Common myeloid progenitor, CD34-positive (primary cell): ENCODE measurements around the gene LCN6.
A peak's percentile ranks its signal among the peaks of the same experiment; 100 is the strongest.

ENCODE experiments used
- CTCF ChIA-PET: fragments of 350-600 bp; sonication (Branson Sonifier 250); formaldehyde crosslinking; loops from one replicate; lab custom pipeline; 2021; ENCODE audit warnings: antibody characterized with exemption; lab: Charles Lee
- POLR2A ChIA-PET: fragments of 350-600 bp; sonication (Branson Sonifier 250); formaldehyde crosslinking; loops from one replicate; lab custom pipeline; 2021; ENCODE audit warnings: antibody characterized with exemption; lab: Charles Lee
- DNase-seq, 3 donors: peaks; one replicate each; pipeline versions ENCODE4 v3.0.0 to v3.0.0-alpha.2; 2013
- H3K27ac ChIP-seq, 2 experiments: 1 replicate in 1 of 2; 2 replicates in 1 of 2; pipeline ENCODE4 v1.7.0; 2013; ENCODE audit warnings: inconsistent platforms in 2 of 2, low read length in 2 of 2, mild to moderate bottlenecking in 2 of 2, low read depth in 1 of 2, moderate library complexity in 1 of 2; ENCODE audit not compliant: severe bottlenecking in 2 of 2, insufficient read depth in 1 of 2, poor library complexity in 1 of 2
- H3K27me3 ChIP-seq, 5 experiments: replicated peaks in 2 of 5; 1 replicate in 3 of 5; 2 replicates in 2 of 5; pipeline versions ENCODE4 v1.6.1 to v1.7.0; 2013; ENCODE audit warnings: low read length in 4 of 5, mild to moderate bottlenecking in 2 of 5, moderate library complexity in 2 of 5, inconsistent platforms in 1 of 5; ENCODE audit not compliant: insufficient read depth in 5 of 5, control insufficient read depth in 4 of 5
- H3K36me3 ChIP-seq, 4 experiments: 1 replicate in 2 of 4; 2 replicates in 2 of 4; pipeline versions ENCODE4 v1.6.1 to v1.7.0; 2013; ENCODE audit warnings: low read length in 3 of 4, control low read depth in 1 of 4, mild to moderate bottlenecking in 1 of 4; ENCODE audit not compliant: control insufficient read depth in 4 of 4, insufficient read depth in 4 of 4
- H3K4me1 ChIP-seq, 4 experiments: 1 replicate in 3 of 4; 2 replicates in 1 of 4; pipeline versions ENCODE4 v1.6.1 to v1.7.1; 2013; ENCODE audit warnings: low read length in 3 of 4, mild to moderate bottlenecking in 3 of 4, control low read depth in 1 of 4, inconsistent platforms in 1 of 4, moderate library complexity in 1 of 4; ENCODE audit not compliant: control insufficient read depth in 4 of 4, insufficient read depth in 4 of 4; ENCODE audit errors: control extremely low read depth in 1 of 4
- H3K4me3 ChIP-seq, 7 experiments: 1 replicate in 4 of 7; 2 replicates in 3 of 7; pipeline versions ENCODE4 v1.5.1 to v1.7.0; 2013; ENCODE audit warnings: mild to moderate bottlenecking in 7 of 7, low read length in 6 of 7, moderate library complexity in 6 of 7, inconsistent platforms in 2 of 7, low read depth in 2 of 7, control low read depth in 1 of 7; ENCODE audit not compliant: insufficient read depth in 4 of 7, control insufficient read depth in 1 of 7; ENCODE audit errors: extremely low read depth in 1 of 7
- H3K9me3 ChIP-seq, 5 experiments: 1 replicate in 4 of 5; 2 replicates in 1 of 5; pipeline versions ENCODE4 v1.6.1 to v1.7.1; 2013; ENCODE audit warnings: low read length in 4 of 5, mild to moderate bottlenecking in 2 of 5, inconsistent platforms in 1 of 5, low read depth in 1 of 5, moderate library complexity in 1 of 5; ENCODE audit not compliant: control insufficient read depth in 4 of 5, insufficient read depth in 2 of 5; ENCODE audit errors: control extremely low read depth in 1 of 5
- WGBS: methylation state at CpG from one replicate; pipeline ENCODE4 v1.1.5; 2013; ENCODE audit not compliant: insufficient coverage; 5-methylcytosine and 5-hydroxymethylcytosine counted together

The LCN6 gene

GRCh38 chr9:136728080-136728547 lies 20.2 kb downstream of the LCN6 start:
- peaks cover 2 to 39% (median 27%) of the 10 kb centered on the region in 4 experiments for H3K36me3 ChIP-seq
- WGBS = under 1% methylated on average over 57 of the region's 66 CpGs
- peak; percentile 89 to 95 (median 93) for DNase-seq
- CTCF ChIA-PET = interaction anchor here (1.0 to 6.1 kb wide), 14 partner anchors 9 to 94 kb away, joined by 3 to 92 read pairs (median 10); partner anchors contain the start of genes DIPK1B, LCN10 and LCN8
- peaks cover 0 to 1% (median 0%) of the 10 kb centered on the region in 5 experiments for H3K9me3 ChIP-seq
- H3K27ac ChIP-seq = peak overlapping the region; percentile 54 to 84
- POLR2A ChIA-PET = interaction anchor here (0.6 to 5.9 kb wide), 14 partner anchors 12 to 77 kb away, joined by 3 to 128 read pairs (median 6); partner anchors contain the start of genes AGPAT2 and EGFL7
- no peaks in the 10 kb centered on the region for H3K27me3 ChIP-seq
- peak overlapping the region; percentile 73 to 99 (median 82) for H3K4me3 ChIP-seq
- peaks cover 4 to 43% (median 42%) of the 10 kb centered on the region in 4 experiments for H3K4me1 ChIP-seq

GRCh38 chr9:136726631-136727191 lies 21.6 kb downstream of the LCN6 start:
- 15% methylated on average over 14 of the region's 18 CpGs for WGBS
- peaks cover 6 to 53% (median 39%) of the 10 kb centered on the region in 4 experiments for H3K36me3 ChIP-seq
- H3K27me3 ChIP-seq = no peaks in the 10 kb centered on the region
- peaks cover 4 to 44% (median 43%) of the 10 kb centered on the region in 4 experiments for H3K4me1 ChIP-seq
- peak; percentile 70 to 88 (median 85) for DNase-seq
- ChIA-PET CTCF (interaction anchor here (0.7 to 6.1 kb wide), 21 partner anchors 10 to 173 kb away, joined by 3 to 92 read pairs (median 4); partner anchors contain the start of genes DIPK1B, LCN15 and LCN8), POLR2A (interaction anchor here (0.6 to 5.9 kb wide), 8 partner anchors 11 to 330 kb away, joined by 3 to 128 read pairs (median 13); no protein-coding TSS in a partner anchor)
- peak overlapping the region; percentile 73 to 99 (median 82) for H3K4me3 ChIP-seq
- H3K27ac ChIP-seq = peak overlapping the region; percentile 54 to 84
- peaks cover 0 to 1% (median 0%) of the 10 kb centered on the region in 5 experiments for H3K9me3 ChIP-seq

DNA sequence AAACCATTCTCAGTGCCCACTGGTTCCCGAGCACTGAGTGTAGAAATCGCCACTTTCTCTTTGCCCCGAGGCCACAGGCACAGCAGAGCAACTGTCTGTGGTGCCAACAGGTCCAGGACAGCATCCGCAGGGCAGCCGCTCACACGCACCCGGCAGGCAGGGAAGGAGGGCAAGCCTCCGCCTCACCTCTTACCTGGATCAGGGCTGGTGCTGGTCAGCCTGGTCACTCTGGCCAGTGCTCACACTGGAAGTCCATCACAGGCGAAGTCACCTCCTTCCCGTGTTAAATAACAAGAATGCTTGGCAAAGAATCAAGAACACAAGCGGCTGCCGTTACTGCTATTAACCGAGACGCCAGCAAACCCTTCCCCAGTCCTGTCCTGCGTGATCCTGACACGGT lies 22.2 kb downstream of the LCN6 start:
- 73% methylated on average over 16 of the region's 16 CpGs for WGBS
- H3K4me3 ChIP-seq = peak overlapping the region in 5 of 7 experiments; percentile 79 to 99 (median 88)
- peaks cover 4 to 50% (median 45%) of the 10 kb centered on the region in 4 experiments for H3K4me1 ChIP-seq
- no peaks in the 10 kb centered on the region for H3K9me3 ChIP-seq
- no peaks in the 10 kb centered on the region for H3K27me3 ChIP-seq
- DNase-seq = no peak
- peaks cover 6 to 58% (median 43%) of the 10 kb centered on the region in 4 experiments for H3K36me3 ChIP-seq
- H3K27ac ChIP-seq = peak overlapping the region in 1 of 2 experiments; percentile 84
- ChIA-PET CTCF (interaction anchor here (0.7 to 6.1 kb wide), 14 partner anchors 10 to 101 kb away, joined by 3 to 92 read pairs (median 3); partner anchors contain the start of gene DIPK1B), POLR2A (interaction anchor here (1.0 to 5.9 kb wide), 5 partner anchors 10 to 54 kb away, joined by 3 to 128 read pairs (median 9); no protein-coding TSS in a partner anchor)

DNA sequence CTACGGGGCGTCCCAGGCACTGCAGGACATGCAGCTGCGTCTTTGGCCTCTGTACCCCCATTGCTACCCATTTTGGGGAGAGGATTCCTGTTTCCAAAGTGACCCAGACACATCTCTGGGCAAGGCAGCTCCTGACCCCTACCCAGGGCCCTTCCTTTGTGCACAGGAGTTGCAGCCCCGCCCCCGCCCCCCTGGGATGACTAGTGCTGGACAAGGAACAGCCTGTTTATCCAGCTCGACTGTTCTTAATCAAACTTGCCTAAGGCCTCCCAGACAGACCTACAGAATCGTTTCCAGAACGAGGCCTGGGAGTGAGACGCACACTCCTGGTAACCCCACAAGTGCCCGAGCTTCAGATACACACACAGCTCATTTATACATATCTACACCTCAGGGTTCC lies 22.7 kb downstream of the LCN6 start:
- no peak for DNase-seq
- ChIA-PET POLR2A (interaction anchor here (5.1 to 5.9 kb wide), 2 partner anchors 9 to 23 kb away, joined by 44 to 128 read pairs; no protein-coding TSS in a partner anchor), CTCF (interaction anchor here (0.8 to 6.1 kb wide), 8 partner anchors 9 to 62 kb away, joined by 3 to 92 read pairs (median 3); partner anchors contain the start of gene DIPK1B)
- peaks cover 4 to 52% (median 46%) of the 10 kb centered on the region in 4 experiments for H3K4me1 ChIP-seq
- peak overlapping the region in 3 of 7 experiments; percentile 16 to 82 (median 79) for H3K4me3 ChIP-seq
- H3K36me3 ChIP-seq = peaks cover 6 to 64% (median 47%) of the 10 kb centered on the region in 4 experiments
- WGBS = 94% methylated on average over 9 of the region's 10 CpGs
- H3K27me3 ChIP-seq = no peaks in the 10 kb centered on the region
- no peaks in the 10 kb centered on the region for H3K9me3 ChIP-seq
- H3K27ac ChIP-seq = no peak overlapping the region

DNA sequence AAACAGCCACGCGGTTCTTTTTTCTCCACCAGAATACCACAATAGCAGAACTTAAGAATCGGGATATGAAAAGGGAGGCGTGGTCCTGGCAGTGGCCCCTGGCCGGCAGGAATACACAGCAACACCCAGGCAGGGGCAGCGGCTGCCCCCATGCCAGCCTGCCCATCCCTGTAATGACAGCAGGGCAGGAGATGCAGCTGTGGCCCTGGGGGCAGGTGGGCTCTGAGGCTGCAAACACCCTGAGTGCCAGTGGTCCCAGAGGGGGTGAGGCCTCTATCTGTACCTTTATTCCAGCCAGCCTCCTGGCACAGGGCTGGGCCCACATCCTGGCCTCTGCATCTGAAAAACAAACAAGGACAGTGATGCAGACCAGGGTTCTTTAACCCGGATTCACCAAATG lies 23.6 kb downstream of the LCN6 start:
- DNase-seq = no peak
- Histone ChIP-seq H3K9me3 (no peaks in the 10 kb centered on the region), H3K4me1 (peaks cover 4 to 58% (median 47%) of the 10 kb centered on the region in 4 experiments), H3K4me3 (no peak overlapping the region), H3K27me3 (no peaks in the 10 kb centered on the region), H3K36me3 (peaks cover 6 to 70% (median 50%) of the 10 kb centered on the region in 4 experiments), H3K27ac (no peak overlapping the region)
- ChIA-PET CTCF (interaction anchor here (1.0 to 6.1 kb wide), 4 partner anchors 8 to 58 kb away, joined by 3 to 92 read pairs (median 4); partner anchors contain the start of gene DIPK1B), POLR2A (interaction anchor here (5.9 kb wide), 1 partner anchor 9 kb away, joined by 128 read pairs; no protein-coding TSS in a partner anchor)
- no CpG with 5 or more reads among the region's 7 CpGs for WGBS

GRCh38 chr9:136723989-136724388 lies 24.3 kb downstream of the LCN6 start:
- POLR2A ChIA-PET = interaction anchor here (0.6 to 2.7 kb wide), 5 partner anchors 11 to 499 kb away, joined by 3 to 21 read pairs (median 5); partner anchors contain the start of gene DIPK1B
- WGBS = 94% methylated on average over 8 of the region's 8 CpGs
- DNase-seq = no peak
- CTCF ChIA-PET = interaction anchor here (1.1 to 1.7 kb wide), 3 partner anchors 17 to 52 kb away, joined by 3 to 5 read pairs (median 3); no protein-coding TSS in a partner anchor
- Histone ChIP-seq H3K36me3 (peaks cover 6 to 77% (median 54%) of the 10 kb centered on the region in 4 experiments), H3K4me1 (peaks cover 4 to 60% (median 47%) of the 10 kb centered on the region in 4 experiments), H3K27me3 (no peaks in the 10 kb centered on the region), H3K9me3 (no peaks in the 10 kb centered on the region), H3K27ac (no peak overlapping the region), H3K4me3 (no peak overlapping the region)
